Measurements from ENCODE around the gene ARHGAP29. TPM values are rescaled to one million over a fixed set of nuclear protein-coding genes. Genes with fewer than 3 reads are reported as not detected.

The ARHGAP29 gene
- total RNA-seq, 1 donor = 85.1 TPM

DNA sequence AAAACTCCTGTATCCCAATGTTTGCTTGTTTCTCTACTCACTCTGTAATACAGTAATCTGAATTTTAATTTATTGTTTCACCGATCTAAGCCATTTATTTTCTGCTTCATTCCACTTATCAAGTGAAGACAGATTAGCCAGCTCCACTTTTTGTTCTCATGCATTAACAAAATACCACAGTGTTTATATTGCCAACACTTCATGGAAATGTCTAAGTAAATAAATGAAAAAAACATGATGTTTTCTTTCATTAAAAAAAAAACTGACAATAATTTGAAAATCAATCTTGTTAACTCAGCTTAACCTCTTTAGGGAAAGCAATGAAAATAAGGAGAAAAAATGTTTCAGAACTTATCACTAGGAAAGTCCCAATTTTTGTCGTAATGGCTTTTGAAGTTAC, 11.5 kb downstream of the ARHGAP29 start:
- no peak overlapping the region for H3K4me3 ChIP-seq (ENCODE audit: low read depth, low read length)
- TF ChIP-seq, protein P1, sequence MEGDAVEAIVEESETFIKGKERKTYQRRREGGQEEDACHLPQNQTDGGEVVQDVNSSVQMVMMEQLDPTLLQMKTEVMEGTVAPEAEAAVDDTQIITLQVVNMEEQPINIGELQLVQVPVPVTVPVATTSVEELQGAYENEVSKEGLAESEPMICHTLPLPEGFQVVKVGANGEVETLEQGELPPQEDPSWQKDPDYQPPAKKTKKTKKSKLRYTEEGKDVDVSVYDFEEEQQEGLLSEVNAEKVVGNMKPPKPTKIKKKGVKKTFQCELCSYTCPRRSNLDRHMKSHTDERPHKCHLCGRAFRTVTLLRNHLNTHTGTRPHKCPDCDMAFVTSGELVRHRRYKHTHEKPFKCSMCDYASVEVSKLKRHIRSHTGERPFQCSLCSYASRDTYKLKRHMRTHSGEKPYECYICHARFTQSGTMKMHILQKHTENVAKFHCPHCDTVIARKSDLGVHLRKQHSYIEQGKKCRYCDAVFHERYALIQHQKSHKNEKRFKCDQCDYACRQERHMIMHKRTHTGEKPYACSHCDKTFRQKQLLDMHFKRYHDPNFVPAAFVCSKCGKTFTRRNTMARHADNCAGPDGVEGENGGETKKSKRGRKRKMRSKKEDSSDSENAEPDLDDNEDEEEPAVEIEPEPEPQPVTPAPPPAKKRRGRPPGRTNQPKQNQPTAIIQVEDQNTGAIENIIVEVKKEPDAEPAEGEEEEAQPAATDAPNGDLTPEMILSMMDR (IDR thresholded peaks at IDR 0.05; ENCODE audit: insufficient read depth, low read depth, low read length) = no peak
- no peak for DNase-seq (ENCODE audit: low read depth)

DNA sequence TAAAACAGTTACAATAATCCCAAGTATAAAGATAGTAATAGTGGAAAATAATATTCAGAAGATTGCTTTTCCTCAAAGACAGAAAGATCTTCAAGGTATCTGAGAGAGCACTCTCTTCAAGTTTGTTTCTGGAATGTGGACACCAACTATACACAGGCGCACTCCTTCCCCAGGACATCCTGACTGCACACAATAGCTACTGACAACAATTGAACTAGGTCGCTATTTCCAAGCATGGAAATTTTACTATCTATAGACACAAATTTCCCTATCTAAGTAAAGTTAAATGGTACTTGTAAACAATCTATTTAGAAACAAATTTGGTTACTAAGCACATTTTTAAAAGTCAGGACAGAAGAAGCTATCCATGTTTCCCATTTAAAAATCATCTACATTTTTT, 19.1 kb downstream of the ARHGAP29 start:
- no peak overlapping the region for H3K4me3 ChIP-seq (ENCODE audit: low read depth, low read length)
- DNase-seq (ENCODE audit: low read depth) = no peak
- TF ChIP-seq, protein P1 (IDR thresholded peaks at IDR 0.05; ENCODE audit: insufficient read depth, low read depth, low read length) = no peak

DNA sequence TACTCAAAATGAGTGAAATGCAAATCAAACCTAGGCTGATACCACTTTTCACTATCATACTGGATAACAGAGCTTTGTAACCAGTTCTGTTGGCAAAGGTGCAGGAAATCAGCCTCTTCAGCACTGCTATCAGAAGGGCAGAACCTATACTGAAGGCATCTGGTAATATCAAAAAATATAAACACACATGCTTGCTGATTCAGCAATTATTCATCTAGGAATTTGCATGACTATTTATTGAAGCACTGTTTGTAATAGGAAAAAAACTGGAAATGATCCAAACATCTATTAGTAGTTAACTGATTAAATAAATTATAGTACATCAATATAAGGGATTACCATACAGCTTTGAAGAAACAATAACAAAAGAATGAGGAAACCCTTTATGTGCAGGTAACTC, 21.4 kb downstream of the ARHGAP29 start:
- no peak overlapping the region for H3K4me3 ChIP-seq (ENCODE audit: low read depth, low read length)
- TF ChIP-seq, protein P1 (IDR thresholded peaks at IDR 0.05; ENCODE audit: insufficient read depth, low read depth, low read length) = no peak
- no peak for DNase-seq (ENCODE audit: low read depth)

DNA sequence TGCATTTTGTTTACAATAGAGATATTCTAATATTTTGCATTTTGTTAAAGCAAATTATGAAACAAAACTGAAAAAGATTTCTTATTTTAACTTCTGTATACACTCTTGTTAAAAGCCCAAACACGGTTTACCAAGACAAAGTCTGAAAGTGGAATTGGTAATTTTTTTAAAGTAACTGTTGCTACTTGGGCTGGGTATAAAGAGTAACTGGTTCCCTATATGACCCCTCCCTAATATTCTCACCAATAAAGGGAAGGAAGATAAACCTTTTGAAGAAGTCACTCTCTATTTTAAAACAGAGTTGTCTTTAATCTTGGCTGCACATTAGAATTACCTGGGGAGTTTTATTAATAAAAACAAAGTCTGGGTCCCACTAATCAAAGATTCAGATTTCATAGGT, 27.4 kb downstream of the ARHGAP29 start:
- no peak overlapping the region for H3K4me3 ChIP-seq (ENCODE audit: low read depth, low read length)
- DNase-seq (ENCODE audit: low read depth) = no peak
- TF ChIP-seq, protein P1 (IDR thresholded peaks at IDR 0.05; ENCODE audit: insufficient read depth, low read depth, low read length) = no peak

DNA sequence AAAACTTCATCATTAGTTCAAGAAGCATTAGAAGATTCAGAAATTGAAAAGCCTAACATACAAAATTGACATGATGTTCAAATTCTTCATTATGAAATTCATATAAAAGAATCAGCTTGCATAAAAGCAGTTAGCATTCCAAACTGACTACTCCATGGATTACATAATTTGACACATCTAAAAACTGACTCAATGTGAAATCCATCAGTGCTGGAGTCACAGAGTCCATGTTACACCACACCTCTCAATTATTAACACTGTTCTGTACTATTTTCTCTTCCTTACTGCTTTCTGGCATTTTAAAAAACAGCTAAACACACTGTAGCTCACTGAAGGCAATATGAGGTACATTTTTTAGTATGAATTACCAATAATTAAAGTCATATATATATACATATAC, 28.0 kb downstream of the ARHGAP29 start:
- no peak overlapping the region for H3K4me3 ChIP-seq (ENCODE audit: low read depth, low read length)
- peak; percentile 45 for DNase-seq (ENCODE audit: low read depth)
- TF ChIP-seq, protein P1 (IDR thresholded peaks at IDR 0.05; ENCODE audit: insufficient read depth, low read depth, low read length) = no peak

DNA sequence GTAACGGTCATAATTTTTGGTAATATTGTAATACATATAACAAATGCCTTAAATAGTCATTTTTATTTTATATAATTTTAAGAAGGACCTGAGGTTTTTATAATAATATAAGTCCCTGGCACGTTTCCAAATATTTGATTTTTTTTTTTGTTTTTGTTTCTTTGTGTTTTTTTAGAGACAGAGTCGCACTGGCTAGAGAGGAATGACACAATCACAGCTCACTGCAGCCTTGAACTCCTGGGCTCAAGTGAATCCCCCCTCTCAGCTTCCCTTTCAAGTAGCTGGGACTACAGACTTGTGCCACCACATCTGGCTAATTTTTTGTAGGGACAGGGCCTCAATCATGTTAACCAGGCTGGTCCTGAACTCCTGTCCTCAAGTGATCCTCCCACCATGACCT, 29.7 kb downstream of the ARHGAP29 start:
- H3K4me3 ChIP-seq (ENCODE audit: low read depth, low read length) = no peak overlapping the region
- no peak for DNase-seq (ENCODE audit: low read depth)
- TF ChIP-seq, protein P1 (IDR thresholded peaks at IDR 0.05; ENCODE audit: insufficient read depth, low read depth, low read length) = no peak

DNA sequence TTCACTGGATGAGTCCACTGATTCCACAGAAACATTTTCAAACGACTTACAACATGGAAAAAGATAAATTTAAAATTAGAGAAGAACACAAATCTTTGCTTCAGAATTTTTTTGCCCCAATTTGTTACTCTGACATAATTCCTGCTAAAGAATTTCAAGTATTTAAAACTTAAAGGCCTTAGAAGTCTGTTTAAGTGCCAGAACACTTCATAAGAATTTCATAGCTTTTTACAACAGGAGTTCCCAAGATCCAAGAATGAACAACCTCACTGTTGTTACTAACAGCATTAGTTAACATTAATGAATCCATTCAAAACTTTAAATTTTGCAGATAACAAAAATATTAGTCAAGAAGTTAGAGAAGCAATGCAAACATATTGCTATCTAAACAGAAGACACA, 31.7 kb downstream of the ARHGAP29 start:
- DNase-seq (ENCODE audit: low read depth) = no peak
- no peak overlapping the region for H3K4me3 ChIP-seq (ENCODE audit: low read depth, low read length)
- TF ChIP-seq, protein P1 (IDR thresholded peaks at IDR 0.05; ENCODE audit: insufficient read depth, low read depth, low read length) = no peak

Measured in fibroblast of villous mesenchyme (primary cell).